Spleen (tissue), 7 donors: ENCODE data around the gene TRPV5.
"Not testable (repeated sequence)": the region's sequence is repeated elsewhere in the genome, so short reads cannot be mapped to it uniquely, and the experiment has no call there.

Source experiments
- POLR2A ChIP-seq, 3 donors: fragments of 450-650 bp; IDR thresholded peaks; one replicate each; pipeline ENCODE4 v1.5.1; 2017; ENCODE audit warnings: antibody characterized with exemption in 3 of 3, mild to moderate bottlenecking in 1 of 3
- POLR2AphosphoS5 ChIP-seq, 3 donors: sonication (generic); formaldehyde crosslinking; IDR thresholded peaks; one replicate each; pipeline ENCODE4 v1.5.1; 2017; ENCODE audit warnings: antibody characterized with exemption in 3 of 3
- TF ChIP-seq, protein P1 (sequence below), 11 experiments: fragments of 200-600 bp in 7 of 11; fragments of 450-650 bp in 4 of 11; sonication (generic) in 4 of 11; IDR thresholded peaks in 8 of 11; conservative IDR thresholded peaks in 3 of 11; 1 replicate in 7 of 11; 2 replicates in 4 of 11; pipeline versions ENCODE4 v1.4.0 to v1.8.0; 2016 to 2021; ENCODE audit warnings: antibody characterized with exemption in 11 of 11, inconsistent platforms in 4 of 11, mild to moderate bottlenecking in 1 of 11
- donor health status: DM: no; HTN: no; CAD: no; lungs with moderate emphysema.
- donor health status: DM: no; HTN: no; CAD: no.
- donor health status: DM: no; HTN: no; CAD: no.

DNA sequence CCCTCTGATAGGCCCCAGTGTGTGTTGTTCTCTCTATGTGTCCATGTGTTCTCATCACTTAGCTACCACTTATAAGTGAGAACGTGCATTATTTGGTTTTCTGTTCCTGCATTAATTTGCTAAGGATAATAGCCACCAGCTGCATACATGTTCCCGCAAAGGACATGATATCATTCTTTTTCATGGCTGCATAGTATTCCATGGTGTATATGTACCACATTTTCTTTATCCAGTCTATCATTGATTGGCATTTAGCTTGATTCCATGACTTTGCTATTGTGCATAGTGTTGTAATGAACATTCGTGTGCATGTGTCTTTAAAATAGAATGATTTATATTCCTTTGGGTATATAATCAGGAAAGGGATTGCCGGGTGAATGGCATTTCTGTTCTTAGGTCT, 44.9 kb upstream of the TRPV5 start:
- TF ChIP-seq, protein P1, sequence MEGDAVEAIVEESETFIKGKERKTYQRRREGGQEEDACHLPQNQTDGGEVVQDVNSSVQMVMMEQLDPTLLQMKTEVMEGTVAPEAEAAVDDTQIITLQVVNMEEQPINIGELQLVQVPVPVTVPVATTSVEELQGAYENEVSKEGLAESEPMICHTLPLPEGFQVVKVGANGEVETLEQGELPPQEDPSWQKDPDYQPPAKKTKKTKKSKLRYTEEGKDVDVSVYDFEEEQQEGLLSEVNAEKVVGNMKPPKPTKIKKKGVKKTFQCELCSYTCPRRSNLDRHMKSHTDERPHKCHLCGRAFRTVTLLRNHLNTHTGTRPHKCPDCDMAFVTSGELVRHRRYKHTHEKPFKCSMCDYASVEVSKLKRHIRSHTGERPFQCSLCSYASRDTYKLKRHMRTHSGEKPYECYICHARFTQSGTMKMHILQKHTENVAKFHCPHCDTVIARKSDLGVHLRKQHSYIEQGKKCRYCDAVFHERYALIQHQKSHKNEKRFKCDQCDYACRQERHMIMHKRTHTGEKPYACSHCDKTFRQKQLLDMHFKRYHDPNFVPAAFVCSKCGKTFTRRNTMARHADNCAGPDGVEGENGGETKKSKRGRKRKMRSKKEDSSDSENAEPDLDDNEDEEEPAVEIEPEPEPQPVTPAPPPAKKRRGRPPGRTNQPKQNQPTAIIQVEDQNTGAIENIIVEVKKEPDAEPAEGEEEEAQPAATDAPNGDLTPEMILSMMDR (IDR thresholded peaks at IDR 0.05 in 8 of 11, conservative IDR thresholded peaks at IDR 0.05 in 3 of 11) = not testable (repeated sequence)
- not testable (repeated sequence) for TF ChIP-seq POLR2A, POLR2AphosphoS5 (IDR thresholded peaks at IDR 0.05)
